HCT116 (cell line): Measurements from ENCODE around the gene PLA2G12B. TPM values are rescaled to one million over a fixed set of nuclear protein-coding genes. Genes with fewer than 3 reads are reported as not detected.

ENCODE experiments used
- ATAC-seq: fragments of 200-7000 bp; cut with Tn5 transposase; 2 replicates; pipeline ENCODE4 v1.9.1; 2020; ENCODE audit warnings: mild to moderate bottlenecking, moderate library complexity
- BruUV-seq: library from RNA; stranded (reverse); fragments of 400-500 nt; replicated peaks from 2 replicates; lab custom pipeline; 2021; lab: Mats Ljungman, UMichigan
- CTCF ChIA-PET: fragments of 300-600 bp; sonication (Branson Sonifier 250); formaldehyde crosslinking; loops from one replicate; lab custom pipeline; 2021; ENCODE audit warnings: antibody characterized with exemption; lab: Charles Lee
- POLR2A ChIA-PET: fragments of 300-600, 350-600 bp; sonication (Branson Sonifier 250); formaldehyde crosslinking; loops from one replicate; lab custom pipeline; 2021; ENCODE audit warnings: antibody characterized with exemption; lab: Charles Lee
- RAD21 ChIA-PET, 2 experiments: fragments of 300-600 bp; sonication (Branson Sonifier 250); formaldehyde crosslinking; loops; one replicate each; lab custom pipeline; 2023; ENCODE audit warnings: low total read pairs in 2 of 2; ENCODE audit not compliant: uncharacterized antibody in 2 of 2, unreplicated experiment in 2 of 2, low non-redundant PET in 1 of 2; lab: Charles Lee
- DNase-seq: peaks from one replicate; pipeline ENCODE4 v3.0.0-alpha.2; 2010; ENCODE audit warnings: low read depth, low spot score
- H2AFZ ChIP-seq: fragments of 200-600 bp; shearing (Covaris generic), sonication (generic); 2 replicates; pipeline ENCODE4 v1.6.1; 2017; ENCODE audit warnings: low read depth, mixed run types, mixed read lengths, antibody characterized with exemption, low read length; ENCODE audit not compliant: poor library complexity, severe bottlenecking
- H3K27ac ChIP-seq: 2 replicates; pipeline ENCODE4 v1.5.1; 2012; ENCODE audit warnings: low read depth, low read length
- H3K27me3 ChIP-seq: fragments of 200-600 bp; sonication (generic); 2 replicates; pipeline ENCODE4 v1.6.1; 2016; ENCODE audit warnings: mixed run types, low read length, mixed read lengths; ENCODE audit not compliant: insufficient read depth
- H3K36me3 ChIP-seq, 2 experiments: fragments of 200-500 bp in 1 of 2; fragments of 200-600 bp in 1 of 2; sonication (Bioruptor generic) in 1 of 2; sonication (generic) in 1 of 2; 2 replicates each; pipeline versions ENCODE4 v1.5.1 to v1.6.1; 2014 to 2016; ENCODE audit warnings: low read length in 2 of 2, inconsistent platforms in 1 of 2, mixed read lengths in 1 of 2, mixed run types in 1 of 2; ENCODE audit not compliant: insufficient read depth in 2 of 2, control insufficient read depth in 1 of 2
- H3K4me1 ChIP-seq, 2 experiments: fragments of 200-600 bp in 1 of 2; sonication (generic) in 1 of 2; 2 replicates each; pipeline versions ENCODE4 v1.5.1 to v1.6.1; 2012 to 2017; ENCODE audit warnings: low read length in 2 of 2, inconsistent platforms in 1 of 2, mild to moderate bottlenecking in 1 of 2, mixed read lengths in 1 of 2, mixed run types in 1 of 2, moderate library complexity in 1 of 2; ENCODE audit not compliant: insufficient read depth in 2 of 2, control insufficient read depth in 1 of 2
- H3K4me2 ChIP-seq: fragments of 200-600 bp; sonication (generic); 2 replicates; pipeline ENCODE4 v1.6.1; 2017; ENCODE audit warnings: mixed run types, low read length, mixed read lengths
- H3K4me3 ChIP-seq, 2 experiments: fragments of 200-600 bp in 1 of 2; sonication (generic) in 1 of 2; replicated peaks in 1 of 2; 2 replicates each; pipeline ENCODE4 v1.5.1; 2011 to 2016; ENCODE audit warnings: low read length in 2 of 2, control low read depth in 1 of 2, low read depth in 1 of 2, mild to moderate bottlenecking in 1 of 2, mixed read lengths in 1 of 2, mixed run types in 1 of 2
- H3K79me2 ChIP-seq: fragments of 200-600 bp; sonication (generic); 2 replicates; pipeline ENCODE4 v1.6.1; 2017; ENCODE audit warnings: mild to moderate bottlenecking, mixed run types, low read length, moderate library complexity, mixed read lengths; ENCODE audit not compliant: insufficient read depth
- H3K9ac ChIP-seq: fragments of 200-600 bp; sonication (generic); 2 replicates; pipeline ENCODE4 v1.6.1; 2016; ENCODE audit warnings: low read length, mixed read lengths
- H3K9me2 ChIP-seq: fragments of 200-600 bp; sonication (generic), shearing (Covaris generic); 2 replicates; pipeline ENCODE4 v1.6.1; 2017; ENCODE audit warnings: mixed run types, mild to moderate bottlenecking, moderate library complexity; ENCODE audit not compliant: insufficient read depth
- H3K9me3 ChIP-seq, 2 experiments: fragments of 200-500 bp in 1 of 2; fragments of 200-600 bp in 1 of 2; sonication (Bioruptor generic) in 1 of 2; sonication (generic) in 1 of 2; 2 replicates each; pipeline ENCODE4 v1.6.1; 2014 to 2017; ENCODE audit warnings: low read length in 2 of 2, mixed read lengths in 2 of 2, inconsistent platforms in 1 of 2, low read depth in 1 of 2, mild to moderate bottlenecking in 1 of 2, mixed run types in 1 of 2, moderate library complexity in 1 of 2; ENCODE audit not compliant: control insufficient read depth in 1 of 2, insufficient read depth in 1 of 2
- H4K20me1 ChIP-seq: fragments of 200-600 bp; sonication (generic), shearing (Covaris generic); 2 replicates; pipeline ENCODE4 v1.6.1; 2017; ENCODE audit warnings: mixed run types, mild to moderate bottlenecking, moderate library complexity; ENCODE audit not compliant: insufficient read depth
- CEBPB ChIP-seq: IDR thresholded peaks from 2 replicates; pipeline ENCODE4 v1.6.1; 2012; ENCODE audit warnings: low read depth
- CTCF ChIP-seq, 3 experiments: fragments of 200-600 bp in 1 of 3; sonication (generic) in 1 of 3; IDR thresholded peaks in 2 of 3; conservative IDR thresholded peaks in 1 of 3; 2 replicates each; pipeline ENCODE4 v1.5.1; 2012 to 2017; ENCODE audit warnings: low read depth in 2 of 3, low read length in 2 of 3, antibody characterized with exemption in 1 of 3, borderline replicate concordance in 1 of 3, control low read depth in 1 of 3, mild to moderate bottlenecking in 1 of 3, mixed read lengths in 1 of 3, mixed run types in 1 of 3, moderate library complexity in 1 of 3; ENCODE audit not compliant: insufficient read depth in 1 of 3
- EGR1 ChIP-seq: IDR thresholded peaks from 2 replicates; pipeline ENCODE4 v1.6.1; 2012; ENCODE audit warnings: low read depth
- EZH2 ChIP-seq: fragments of 200-600 bp; sonication (generic); IDR thresholded peaks from 2 replicates; pipeline ENCODE4 v1.6.1; 2017; ENCODE audit warnings: antibody characterized with exemption, mixed run types
- EZH2phosphoT487 ChIP-seq: fragments of 200-600 bp; IDR thresholded peaks from 2 replicates; pipeline ENCODE4 v1.6.1; 2018; ENCODE audit warnings: antibody characterized with exemption, borderline replicate concordance
- FOSL1 ChIP-seq: IDR thresholded peaks from 2 replicates; pipeline ENCODE4 v1.6.1; 2012; ENCODE audit warnings: low read depth
- RAD21 ChIP-seq: IDR thresholded peaks from 2 replicates; pipeline ENCODE4 v1.6.1; 2012; ENCODE audit warnings: low read depth, mild to moderate bottlenecking
- REST ChIP-seq: IDR thresholded peaks from 2 replicates; pipeline ENCODE4 v1.6.1; 2012; ENCODE audit warnings: low read depth
- TCF7L2 ChIP-seq: IDR thresholded peaks from 2 replicates; pipeline ENCODE4 v1.7.0; 2011; ENCODE audit warnings: borderline replicate concordance, inconsistent platforms; ENCODE audit not compliant: insufficient read depth, insufficient read length; ENCODE audit errors: extremely low read depth
- YY1 ChIP-seq: IDR thresholded peaks from 2 replicates; pipeline ENCODE4 v1.6.1; 2011; ENCODE audit warnings: low read length, low read depth, moderate library complexity, mild to moderate bottlenecking; ENCODE audit not compliant: insufficient replicate concordance; ENCODE audit errors: extremely low read depth
- ZBTB33 ChIP-seq: IDR thresholded peaks from 2 replicates; pipeline ENCODE4 v1.6.1; 2011; ENCODE audit warnings: mild to moderate bottlenecking, low read length, moderate library complexity; ENCODE audit not compliant: insufficient replicate concordance; ENCODE audit errors: extremely low read depth
- intact Hi-C: fragments of 100-400 bp; cut with micrococcal nuclease; formaldehyde crosslinking; loops from 2 replicates; pipeline ENCODE4 v1.10.0; 2022
- total RNA-seq: library from RNA; stranded (reverse); gene quantifications from one replicate; pipeline ENCODE4 v1.2.1, GENCODE V29; 2021; ENCODE audit not compliant: unreplicated experiment
- TF ChIP-seq, protein P1 (sequence below): IDR thresholded peaks from 2 replicates; pipeline ENCODE4 v1.6.1; 2012

The PLA2G12B gene
- total RNA-seq, 1 experiment from 2014 or later, result not detected

GRCh38 chr10:72928798-72929197 lies 25.8 kb downstream of the PLA2G12B start:
- RAD21 ChIA-PET, result no interaction called here

More at GRCh38 chr10:72928798-72929197, 25.8 kb downstream of the PLA2G12B start:
- Histone ChIP-seq H3K9me2 (no peaks in the 10 kb centered on the region), H3K4me3 (no peak overlapping the region), H3K4me2 (no peak overlapping the region), H3K4me1 (no peaks in the 10 kb centered on the region), H3K9ac (no peak overlapping the region), H3K27ac (no peak overlapping the region), H3K36me3 (no peaks in the 10 kb centered on the region), H3K27me3 (no peaks in the 10 kb centered on the region), H4K20me1 (no peaks in the 10 kb centered on the region), H3K9me3 (no peaks in the 10 kb centered on the region), H2AFZ (no peak overlapping the region), H3K79me2 (no peaks in the 10 kb centered on the region)
- CTCF ChIA-PET, result no interaction called here
- intact Hi-C loops, result no loop called here
- no peak for TF ChIP-seq TCF7L2
- no peak for TF ChIP-seq FOSL1
- TF ChIP-seq CEBPB, result no peak
- TF ChIP-seq CTCF (IDR thresholded peaks at IDR 0.05 in 2 of 3, conservative IDR thresholded peaks at IDR 0.05 in 1 of 3; ENCODE audit: borderline replicate concordance in 1 of 3, insufficient read depth in 1 of 3, low read depth in 2 of 3, low read length in 2 of 3), result no peak
- TF ChIP-seq EZH2, result no peak
- TF ChIP-seq YY1, result no peak
- no peak for TF ChIP-seq EGR1
- no peak for TF ChIP-seq ZBTB33
- TF ChIP-seq, protein P1, sequence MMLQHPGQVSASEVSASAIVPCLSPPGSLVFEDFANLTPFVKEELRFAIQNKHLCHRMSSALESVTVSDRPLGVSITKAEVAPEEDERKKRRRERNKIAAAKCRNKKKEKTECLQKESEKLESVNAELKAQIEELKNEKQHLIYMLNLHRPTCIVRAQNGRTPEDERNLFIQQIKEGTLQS, result no peak
- no peak for TF ChIP-seq EZH2phosphoT487
- TF ChIP-seq RAD21, result no peak
- no peak for TF ChIP-seq REST
- no TSS peak for BruUV-seq
- POLR2A ChIA-PET, result no interaction called here
- DNase-seq (no peak), ATAC-seq (no peak)
